Measurements from ENCODE around the gene ABITRAM.

DNA sequence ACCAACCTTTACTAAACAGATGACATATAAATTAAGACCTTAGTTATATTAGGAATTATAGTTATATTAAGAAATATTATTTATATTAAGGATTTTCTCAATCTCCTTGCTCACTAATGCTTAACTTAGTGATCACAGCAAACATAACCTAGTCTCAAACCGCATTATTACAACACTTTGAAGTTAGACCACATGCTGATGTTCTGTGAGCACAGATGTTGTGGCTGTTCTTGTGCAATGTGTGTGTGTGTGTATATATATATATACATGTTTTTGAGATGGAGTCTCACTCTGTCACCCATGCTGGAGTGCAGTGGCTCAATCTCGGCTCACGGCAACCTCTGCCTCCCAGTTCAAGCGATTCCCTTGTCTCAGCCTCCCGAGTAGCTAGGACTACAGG is 20.8 kb upstream of the ABITRAM start:
- TF ChIP-seq GATA2 (IDR thresholded peaks at IDR 0.05; ENCODE audit: low read depth, low read length) (no peak), GATA3 (IDR thresholded peaks at IDR 0.05; ENCODE audit: low read depth, low read length) (no peak)
